Thyroid gland (tissue), 4 donors: ENCODE measurements around the gene MIGA1. TPM values are rescaled to one million over a fixed set of nuclear protein-coding genes. Genes with fewer than 3 reads are reported as not detected.

Experiments
- DNase-seq, 2 donors: peaks; one replicate each; pipeline ENCODE4 v3.0.0-alpha.2; 2019
- H3K27ac ChIP-seq, 3 donors: fragments of 200-600 bp; sonication (generic); 1 replicate in 2 of 3; 2 replicates in 1 of 3; pipeline ENCODE4 v1.5.1; 2016 to 2019; ENCODE audit warnings: mild to moderate bottlenecking in 1 of 3, moderate library complexity in 1 of 3
- H3K27me3 ChIP-seq: fragments of 200-600 bp; sonication (generic); one replicate; pipeline ENCODE4 v1.5.1; 2019
- H3K36me3 ChIP-seq, 2 donors: fragments of 200-600 bp; sonication (generic); one replicate each; pipeline ENCODE4 v1.5.1; 2016 to 2019
- H3K4me1 ChIP-seq, 2 donors: fragments of 200-600 bp; sonication (generic); one replicate each; pipeline ENCODE4 v1.5.1; 2017 to 2019
- H3K4me3 ChIP-seq, 3 donors: fragments of 200-600 bp; sonication (generic); replicated peaks in 1 of 3; 1 replicate in 2 of 3; 2 replicates in 1 of 3; pipeline ENCODE4 v1.5.1; 2016; ENCODE audit warnings: mild to moderate bottlenecking in 1 of 3
- H3K9me3 ChIP-seq: fragments of 200-600 bp; sonication (generic); one replicate; pipeline ENCODE4 v1.5.1; 2017
- CTCF ChIP-seq, 6 experiments: fragments of 200-600 bp in 3 of 6; fragments of 450-650 bp in 3 of 6; sonication (generic) in 3 of 6; IDR thresholded peaks; one replicate each; pipeline ENCODE4 v1.5.1; 2016 to 2019; ENCODE audit warnings: antibody characterized with exemption in 6 of 6, mild to moderate bottlenecking in 2 of 6, inconsistent platforms in 1 of 6, moderate library complexity in 1 of 6
- POLR2A ChIP-seq, 2 donors: fragments of 450-650 bp; IDR thresholded peaks; one replicate each; pipeline ENCODE4 v1.6.1; 2017; ENCODE audit warnings: antibody characterized with exemption in 2 of 2, mild to moderate bottlenecking in 2 of 2, moderate library complexity in 1 of 2
- WGBS, 2 donors: methylation state at CpG; one replicate each; pipeline ENCODE4 v1.1.5; 2017; 5-methylcytosine and 5-hydroxymethylcytosine counted together
- intact Hi-C: fragments of 100-400 bp; cut with DNase I; formaldehyde crosslinking; loops from one replicate; pipeline ENCODE4 v1.15.1; 2023
- total RNA-seq, 4 donors: library from RNA; depleted of rRNA; stranded (reverse); fragments of >200 nt; gene quantifications; one replicate each; pipeline ENCODE4 v1.2.3, GENCODE V29; 2016

Gene MIGA1, protein sequence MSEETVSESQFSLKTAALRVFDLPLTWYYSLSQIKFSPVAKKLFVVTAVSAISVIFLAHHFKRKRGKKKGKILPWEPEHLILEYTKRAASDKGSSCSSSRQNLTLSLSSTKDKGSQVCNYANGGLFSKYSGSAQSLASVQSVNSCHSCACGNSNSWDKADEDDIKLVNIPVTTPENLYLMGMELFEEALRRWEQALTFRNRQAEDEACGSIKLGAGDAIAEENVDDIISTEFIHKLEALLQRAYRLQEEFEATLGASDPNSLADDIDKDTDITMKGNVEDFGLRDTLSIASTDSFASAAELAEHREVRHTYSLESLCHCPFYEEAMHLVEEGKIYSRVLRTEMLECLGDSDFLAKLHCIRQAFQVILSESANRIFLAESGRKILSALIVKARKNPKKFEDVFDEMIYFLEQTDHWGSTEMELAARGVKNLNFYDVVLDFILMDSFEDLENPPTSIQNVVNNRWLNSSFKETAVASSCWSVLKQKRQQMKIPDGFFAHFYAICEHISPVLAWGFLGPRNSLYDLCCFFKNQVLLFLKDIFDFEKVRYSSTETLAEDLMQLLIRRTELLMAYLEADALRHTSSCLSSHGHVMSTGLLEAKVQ
- 10 to 100 TPM; 25.8 to 34.6 (median 30.5) TPM for total RNA-seq

DNA sequence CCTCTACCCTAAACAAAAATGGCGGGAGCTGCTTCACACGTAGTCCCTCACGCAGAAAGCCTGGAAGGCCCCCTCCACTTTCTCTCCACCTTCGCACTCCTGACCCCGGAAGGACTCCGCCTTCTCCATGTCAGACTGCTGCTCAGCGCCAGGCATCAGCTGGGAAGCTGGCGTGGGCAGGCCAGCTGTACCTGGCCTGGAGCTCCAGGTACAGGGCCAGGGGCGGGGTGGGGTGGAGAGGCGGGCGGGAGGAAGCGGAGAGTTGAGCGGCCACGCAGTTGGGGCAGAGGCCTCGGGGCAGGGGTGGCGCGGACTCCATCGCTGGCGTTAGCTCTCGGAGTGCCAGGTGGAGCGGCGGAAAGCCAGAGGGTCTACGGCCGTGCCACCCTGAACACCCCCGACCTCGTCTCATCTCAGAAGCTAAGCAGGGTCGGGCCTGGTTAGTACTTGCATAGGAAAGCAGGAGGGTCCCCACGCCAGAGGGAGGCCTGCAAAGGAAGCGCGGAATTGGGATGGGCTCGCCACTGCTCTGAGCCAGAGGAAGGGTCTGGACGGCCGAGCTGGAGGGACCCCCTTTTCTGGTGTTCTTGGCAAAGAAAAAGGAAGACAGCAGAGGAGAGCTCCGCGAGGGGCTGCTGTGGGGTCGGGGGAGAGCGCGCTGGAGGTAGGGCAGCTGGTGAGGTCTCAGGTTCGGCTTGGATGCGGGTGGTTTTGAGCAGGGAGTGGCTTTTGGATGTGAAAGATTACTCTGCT is at the start of gene MIGA1:
Gene MIGA1, plus strand, starts transcription at position 121 of the 753 bp plus-strand sequence. CDS start 3,604 bp downstream, outside the sequence.
- peaks cover 5 to 17% of the 10 kb centered on the region in 2 donors for H3K4me1 ChIP-seq
- no peaks in the 10 kb centered on the region for H3K27me3 ChIP-seq
- peaks cover 2 to 3% of the 10 kb centered on the region in 2 donors for H3K36me3 ChIP-seq
- intact Hi-C loops, result no loop called here
- peak within 1 kb of the TSS; percentile 62 to 94 (median 80) for H3K4me3 ChIP-seq
- WGBS, 2 donors, result 0% methylated on average over 35 to 39 of the region's 40 CpGs
- TF ChIP-seq POLR2A (IDR thresholded peaks at IDR 0.05) (peak in 1 of 2 donors; percentile 80), CTCF (IDR thresholded peaks at IDR 0.05) (no peak)
- no peaks in the 10 kb centered on the region for H3K9me3 ChIP-seq
- peak within 1 kb of the TSS; percentile 42 to 63 (median 59) for H3K27ac ChIP-seq
- peak; percentile 93 to 94 for DNase-seq

- no peak overlapping the region for H3K27ac ChIP-seq
- no peaks in the 10 kb centered on the region for H3K27me3 ChIP-seq
- no peaks in the 10 kb centered on the region for H3K4me1 ChIP-seq
- no peak for TF ChIP-seq POLR2A (IDR thresholded peaks at IDR 0.05)
- TF ChIP-seq CTCF (IDR thresholded peaks at IDR 0.05), result no peak
- H3K36me3 ChIP-seq, result peaks cover 8 to 20% of the 10 kb centered on the region in 2 donors
- WGBS, 2 donors, result 95 to 98% methylated on average over 1 of the region's 1 CpG
- DNase-seq, result no peak
- intact Hi-C loops, result no loop called here
- H3K9me3 ChIP-seq, result no peaks in the 10 kb centered on the region
- H3K4me3 ChIP-seq, result no peak overlapping the region
Measured at GRCh38 chr1:77732090-77732489, 47.4 kb upstream of the MIGA1 start.

DNA sequence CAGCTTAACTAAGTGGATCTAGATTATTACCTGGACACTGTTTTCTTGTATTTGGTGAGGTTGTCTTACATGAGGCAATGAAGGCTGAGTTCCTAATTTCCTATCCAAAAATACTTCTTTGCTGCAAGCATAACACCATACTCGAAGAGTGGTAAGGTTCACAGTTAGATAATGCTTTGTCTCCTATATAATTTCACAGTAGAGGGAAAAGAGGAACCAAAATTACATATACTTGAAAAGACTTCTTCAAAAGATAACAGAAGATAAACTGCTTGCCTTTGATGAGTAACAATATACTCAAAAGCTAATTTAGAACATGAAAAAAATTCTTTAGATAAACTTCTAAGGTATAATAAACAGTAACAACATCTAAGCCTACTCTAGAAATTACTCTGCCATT is 40.2 kb upstream of the MIGA1 start:
- Histone ChIP-seq H3K9me3 (no peaks in the 10 kb centered on the region), H3K4me1 (no peaks in the 10 kb centered on the region), H3K4me3 (no peak overlapping the region), H3K36me3 (peaks cover 4 to 11% of the 10 kb centered on the region in 2 donors), H3K27me3 (no peaks in the 10 kb centered on the region), H3K27ac (no peak overlapping the region)
- no peak for DNase-seq
- TF ChIP-seq CTCF (IDR thresholded peaks at IDR 0.05) (no peak), POLR2A (IDR thresholded peaks at IDR 0.05) (no peak)
- WGBS, 2 donors, result 91 to 92% methylated on average over 1 of the region's 1 CpG
- intact Hi-C loops, result no loop called here

GRCh38 chr1:77741316-77741715 is 38.1 kb upstream of the MIGA1 start:
- Histone ChIP-seq H3K36me3 (peaks cover 4 to 11% of the 10 kb centered on the region in 2 donors), H3K4me3 (no peak overlapping the region), H3K4me1 (no peaks in the 10 kb centered on the region), H3K9me3 (no peaks in the 10 kb centered on the region), H3K27ac (no peak overlapping the region), H3K27me3 (no peaks in the 10 kb centered on the region)
- no peak for DNase-seq
- no peak for TF ChIP-seq POLR2A (IDR thresholded peaks at IDR 0.05)
- TF ChIP-seq CTCF (IDR thresholded peaks at IDR 0.05), result no peak
- intact Hi-C loops, result no loop called here
- WGBS, 2 donors, result 98 to 99% methylated on average over 1 of the region's 1 CpG
